Neural cell (in vitro differentiated cells): ENCODE data around the gene SNX15.

ENCODE experiments used
- CTCF ChIP-seq: fragments of 450-650 bp; IDR thresholded peaks from 2 replicates; pipeline ENCODE4 v1.5.1; 2014; ENCODE audit warnings: antibody characterized with exemption, mild to moderate bottlenecking, moderate library complexity; ENCODE audit not compliant: poor library complexity, severe bottlenecking
- EP300 ChIP-seq: fragments of 450-650 bp; conservative IDR thresholded peaks from 2 replicates; pipeline ENCODE4 v1.6.1; 2014; ENCODE audit warnings: antibody characterized with exemption, mild to moderate bottlenecking, moderate library complexity; ENCODE audit not compliant: poor library complexity, severe bottlenecking
- EZH2 ChIP-seq: fragments of 200-600, 300-800 bp; shearing (Covaris generic), sonication (generic); IDR thresholded peaks from 2 replicates; pipeline ENCODE4 v1.6.1; 2014; ENCODE audit warnings: antibody characterized with exemption, low read length, borderline replicate concordance, mild to moderate bottlenecking; ENCODE audit not compliant: insufficient read depth, poor library complexity, severe bottlenecking
- MXI1 ChIP-seq: fragments of 450-650 bp; conservative IDR thresholded peaks from 2 replicates; pipeline ENCODE4 v1.6.1; 2014; ENCODE audit warnings: antibody characterized with exemption, mild to moderate bottlenecking; ENCODE audit not compliant: poor library complexity, severe bottlenecking
- POLR2AphosphoS5 ChIP-seq: IDR thresholded peaks from 2 replicates; pipeline ENCODE4 v1.6.1; 2012
- SMC3 ChIP-seq: fragments of 450-650 bp; conservative IDR thresholded peaks from 2 replicates; pipeline ENCODE4 v1.6.1; 2014; ENCODE audit warnings: antibody characterized with exemption, mild to moderate bottlenecking, moderate library complexity; ENCODE audit not compliant: poor library complexity
- TF ChIP-seq, protein P1 (sequence below): IDR thresholded peaks from 2 replicates; pipeline ENCODE4 v1.6.1; 2012; ENCODE audit warnings: borderline replicate concordance

DNA sequence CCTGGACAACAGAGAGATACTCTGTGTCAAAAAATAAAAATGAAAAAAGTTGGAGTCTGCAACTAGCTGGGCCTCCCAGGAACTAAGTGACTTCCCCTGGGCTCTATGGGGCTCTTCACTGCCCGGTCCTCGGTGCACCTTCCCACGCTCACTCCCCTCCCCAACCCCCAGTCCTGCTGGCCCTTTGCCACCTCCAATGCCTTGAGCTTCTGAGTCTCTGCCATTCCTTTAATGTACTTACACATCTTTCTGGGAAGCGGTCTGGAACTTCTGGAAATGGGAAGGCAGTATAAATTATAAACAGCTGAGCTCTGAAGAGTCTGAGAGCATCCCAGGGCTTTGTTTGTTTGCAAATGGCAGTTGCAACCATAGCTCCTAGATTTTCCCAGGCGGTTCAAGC, 24.5 kb upstream of the SNX15 start:
- TF ChIP-seq EZH2: no peak
- no peak for TF ChIP-seq POLR2AphosphoS5
- TF ChIP-seq CTCF: no peak
- no peak for TF ChIP-seq SMC3
- TF ChIP-seq, protein P1, sequence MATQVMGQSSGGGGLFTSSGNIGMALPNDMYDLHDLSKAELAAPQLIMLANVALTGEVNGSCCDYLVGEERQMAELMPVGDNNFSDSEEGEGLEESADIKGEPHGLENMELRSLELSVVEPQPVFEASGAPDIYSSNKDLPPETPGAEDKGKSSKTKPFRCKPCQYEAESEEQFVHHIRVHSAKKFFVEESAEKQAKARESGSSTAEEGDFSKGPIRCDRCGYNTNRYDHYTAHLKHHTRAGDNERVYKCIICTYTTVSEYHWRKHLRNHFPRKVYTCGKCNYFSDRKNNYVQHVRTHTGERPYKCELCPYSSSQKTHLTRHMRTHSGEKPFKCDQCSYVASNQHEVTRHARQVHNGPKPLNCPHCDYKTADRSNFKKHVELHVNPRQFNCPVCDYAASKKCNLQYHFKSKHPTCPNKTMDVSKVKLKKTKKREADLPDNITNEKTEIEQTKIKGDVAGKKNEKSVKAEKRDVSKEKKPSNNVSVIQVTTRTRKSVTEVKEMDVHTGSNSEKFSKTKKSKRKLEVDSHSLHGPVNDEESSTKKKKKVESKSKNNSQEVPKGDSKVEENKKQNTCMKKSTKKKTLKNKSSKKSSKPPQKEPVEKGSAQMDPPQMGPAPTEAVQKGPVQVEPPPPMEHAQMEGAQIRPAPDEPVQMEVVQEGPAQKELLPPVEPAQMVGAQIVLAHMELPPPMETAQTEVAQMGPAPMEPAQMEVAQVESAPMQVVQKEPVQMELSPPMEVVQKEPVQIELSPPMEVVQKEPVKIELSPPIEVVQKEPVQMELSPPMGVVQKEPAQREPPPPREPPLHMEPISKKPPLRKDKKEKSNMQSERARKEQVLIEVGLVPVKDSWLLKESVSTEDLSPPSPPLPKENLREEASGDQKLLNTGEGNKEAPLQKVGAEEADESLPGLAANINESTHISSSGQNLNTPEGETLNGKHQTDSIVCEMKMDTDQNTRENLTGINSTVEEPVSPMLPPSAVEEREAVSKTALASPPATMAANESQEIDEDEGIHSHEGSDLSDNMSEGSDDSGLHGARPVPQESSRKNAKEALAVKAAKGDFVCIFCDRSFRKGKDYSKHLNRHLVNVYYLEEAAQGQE: no peak
- TF ChIP-seq EP300: no peak
- no peak for TF ChIP-seq MXI1
